Measurements from ENCODE around the gene MYO18A.
A peak's percentile ranks its signal among the peaks of the same experiment; 100 is the strongest.

MYO18A gene

DNA sequence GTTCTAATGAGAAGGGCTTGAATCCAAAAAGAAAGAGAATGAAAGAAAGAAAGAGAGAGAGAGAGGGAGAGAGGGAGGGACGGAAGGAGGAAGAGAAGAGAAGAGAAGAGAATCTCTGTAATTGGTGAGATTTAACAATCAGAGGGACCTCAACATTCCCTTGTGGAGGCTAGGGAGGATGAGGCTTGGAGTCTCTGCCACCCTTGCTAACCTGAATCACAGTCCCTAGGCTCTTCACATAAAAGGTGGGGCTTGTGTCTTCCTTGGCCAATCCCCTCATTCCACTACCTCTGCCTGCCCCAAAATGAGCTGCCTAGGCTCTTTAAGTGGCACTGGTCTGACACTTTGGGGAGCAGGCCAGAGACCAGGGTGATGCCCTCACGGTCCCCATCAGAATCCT is 107.2 kb downstream of the MYO18A start:
- DNase-seq: no peak

DNA sequence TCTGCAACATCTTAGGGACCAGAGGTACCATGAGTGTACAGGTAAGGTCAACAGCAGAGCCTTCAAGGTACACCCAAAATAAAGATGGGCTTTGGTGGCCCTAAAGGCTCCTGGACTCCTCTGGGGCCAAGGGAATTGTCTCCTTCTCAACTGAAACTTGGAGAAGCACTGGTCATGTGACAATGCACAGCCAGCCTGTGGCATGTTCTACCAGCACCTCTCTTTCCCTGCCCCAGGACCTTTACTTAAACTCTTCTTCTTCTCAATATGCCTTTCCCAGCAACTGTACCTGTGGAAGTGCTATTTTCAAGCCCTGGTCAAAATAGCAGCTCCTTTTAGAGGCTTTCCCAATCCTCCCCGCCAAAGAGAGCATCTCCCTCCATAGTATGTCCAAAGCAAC is 108.9 kb downstream of the MYO18A start:
- no peak for DNase-seq

DNA sequence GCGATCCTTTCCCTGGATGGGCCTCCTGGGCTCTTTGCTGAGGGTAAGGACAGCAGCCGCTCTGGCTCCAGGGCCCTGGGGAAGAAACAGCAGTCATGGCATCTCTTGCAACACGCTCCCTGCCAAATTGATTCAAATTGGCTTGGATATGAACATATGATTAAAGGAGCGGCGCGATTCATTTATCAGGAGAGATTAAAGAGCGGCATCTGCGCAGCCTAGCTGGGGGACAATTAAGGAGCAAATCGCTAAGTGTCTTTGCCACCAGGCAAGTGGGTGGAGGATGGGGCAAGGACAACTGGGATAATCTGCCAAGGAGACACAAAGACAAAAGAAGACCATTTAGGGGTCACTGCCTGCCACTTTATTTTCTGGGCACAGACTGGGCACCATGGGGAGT is 109.4 kb downstream of the MYO18A start:
- no peak for DNase-seq

DNA sequence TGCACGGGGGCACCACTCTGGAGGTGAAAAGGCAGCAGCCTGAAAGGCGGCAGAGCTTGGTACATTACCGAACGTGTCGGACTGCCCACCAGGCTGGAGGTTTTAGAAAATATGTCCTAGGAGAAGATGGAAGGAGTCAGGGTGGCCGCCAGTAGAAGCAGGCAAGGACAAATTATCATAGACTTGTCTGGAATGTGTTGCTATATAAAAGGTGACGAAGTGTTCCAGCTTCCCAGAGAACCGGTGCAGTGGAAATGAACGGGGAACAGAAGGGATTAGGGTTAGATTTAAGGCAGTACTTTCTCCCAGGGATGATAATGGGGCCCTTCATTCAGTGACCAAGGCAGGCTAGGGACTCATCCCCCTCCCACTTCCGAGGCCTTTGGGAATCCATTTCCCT is 109.9 kb downstream of the MYO18A start:
- DNase-seq: no peak

DNA sequence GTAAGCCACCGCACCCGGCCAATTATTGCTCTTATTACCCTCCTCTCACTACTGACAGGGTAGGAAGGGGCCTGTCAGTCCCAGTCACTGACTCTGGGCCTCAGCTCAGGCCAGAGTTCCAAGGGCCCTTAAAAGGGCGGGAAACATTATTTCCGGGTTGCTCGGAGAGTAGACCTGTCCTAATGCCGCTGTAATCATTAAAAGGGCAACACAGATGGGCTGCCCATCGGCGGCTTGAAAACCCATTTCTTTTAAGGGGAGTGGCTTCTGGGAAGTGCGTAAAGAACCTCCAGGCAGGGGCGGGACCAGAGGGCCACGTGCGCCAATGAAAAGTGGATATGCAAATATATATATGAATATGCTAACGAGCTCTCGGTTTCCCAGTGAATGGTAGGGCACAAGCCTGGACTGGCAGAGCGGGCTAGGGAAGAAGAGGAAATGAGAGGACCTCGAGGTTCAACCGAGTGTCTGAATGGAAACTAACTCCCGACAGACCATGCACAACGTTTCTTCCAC is 110.6 kb downstream of the MYO18A start:
- DNase-seq: peak; percentile 9

DNA sequence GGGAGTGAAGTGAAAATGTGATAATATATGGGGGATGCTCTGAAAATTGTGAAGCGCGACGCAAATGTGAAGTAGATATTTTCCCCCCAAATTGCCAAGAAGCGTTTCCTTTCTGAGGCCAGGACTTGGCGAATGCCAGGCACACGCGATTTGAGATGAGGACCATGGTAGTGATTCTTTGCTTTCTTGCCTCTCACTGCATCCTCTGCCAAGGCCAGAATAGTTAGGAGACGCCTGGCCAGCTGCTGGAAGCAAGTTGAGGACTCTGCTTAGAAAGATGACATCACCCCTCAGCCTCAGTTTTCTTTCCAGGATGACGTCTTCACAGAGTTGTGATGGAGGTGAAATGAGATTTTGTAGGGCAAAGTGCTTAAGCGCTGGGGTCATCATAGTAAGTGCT is 111.4 kb downstream of the MYO18A start:
- no peak for DNase-seq

DNA sequence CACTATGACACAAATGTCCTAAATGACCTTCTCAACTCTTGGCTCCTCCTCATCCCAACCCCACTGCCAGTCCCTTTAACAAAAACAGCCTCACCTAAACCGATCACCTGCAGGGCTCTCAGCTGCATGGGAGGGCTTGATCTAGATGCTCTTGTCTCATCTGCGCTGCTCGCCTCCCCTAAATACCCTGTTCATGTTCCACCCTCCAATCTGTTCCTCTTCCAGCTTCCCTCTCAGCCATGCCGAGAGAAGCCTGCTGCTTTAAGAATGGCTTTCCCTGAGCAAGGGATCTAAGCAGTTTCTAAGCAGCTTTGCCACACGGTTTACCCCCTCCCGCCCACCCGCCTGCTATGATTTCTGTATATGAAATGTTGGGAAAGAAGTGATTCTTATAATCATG is 113.6 kb downstream of the MYO18A start:
- DNase-seq: no peak

DNA sequence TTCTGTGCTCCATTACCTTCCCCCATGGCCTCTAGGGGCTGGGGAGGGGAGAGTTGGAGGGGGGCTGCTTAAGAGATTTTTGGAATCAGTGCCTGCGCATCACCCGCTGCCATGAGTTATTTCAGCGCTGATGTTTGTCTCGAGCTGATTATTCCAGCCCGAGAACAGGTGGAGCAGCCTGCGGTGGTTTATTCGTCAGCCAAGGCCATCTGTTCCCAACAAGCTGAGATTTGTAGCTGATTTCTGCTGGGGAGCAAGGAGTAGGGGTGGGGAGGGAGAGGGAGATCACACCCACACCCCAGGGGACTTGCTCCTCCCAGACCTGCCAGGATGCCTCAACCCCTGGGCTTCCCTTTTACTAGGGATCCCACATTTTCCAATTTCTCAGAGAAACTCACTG is 114.2 kb downstream of the MYO18A start:
- DNase-seq: no peak

DNA sequence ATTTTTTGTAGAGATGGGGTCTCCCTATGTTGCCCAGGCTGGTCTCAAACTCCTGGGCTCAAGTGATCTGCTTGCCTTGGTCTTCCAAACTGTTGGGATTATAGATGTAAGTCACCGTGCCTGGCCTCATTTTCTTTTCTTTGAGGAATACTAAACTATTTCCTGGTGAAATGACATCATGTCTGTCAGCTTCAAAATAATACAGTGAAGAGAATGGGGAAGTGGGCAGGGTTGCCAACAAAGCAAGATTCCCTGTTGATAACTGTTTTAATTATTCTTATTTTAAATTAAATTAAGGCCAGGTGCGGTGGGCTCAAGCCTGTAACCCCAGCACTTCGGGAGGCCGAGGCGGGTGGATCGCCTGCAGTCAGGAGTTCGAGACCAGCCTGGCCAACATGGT is 116.2 kb downstream of the MYO18A start:
- no peak for DNase-seq

DNA sequence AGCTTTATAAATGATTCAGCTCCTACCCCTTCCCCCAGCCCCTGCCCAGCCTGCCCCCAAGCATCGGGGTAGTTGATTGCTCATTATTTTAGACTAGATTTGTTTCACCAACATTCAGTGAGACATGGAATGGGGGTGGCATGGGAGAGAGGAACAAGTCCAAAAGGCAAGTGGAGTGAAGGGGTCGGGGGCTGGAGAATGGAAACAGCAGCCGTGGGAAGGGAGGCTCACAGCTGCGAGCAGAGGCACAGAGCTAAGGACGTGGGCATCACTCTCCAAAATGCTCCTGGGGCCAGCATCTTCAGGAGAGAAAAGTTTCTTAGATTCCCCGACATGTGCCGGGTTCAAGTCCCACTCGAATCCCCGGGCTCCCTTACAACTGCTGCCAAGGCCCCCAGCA is 118.0 kb downstream of the MYO18A start:
- DNase-seq: no peak

DNA sequence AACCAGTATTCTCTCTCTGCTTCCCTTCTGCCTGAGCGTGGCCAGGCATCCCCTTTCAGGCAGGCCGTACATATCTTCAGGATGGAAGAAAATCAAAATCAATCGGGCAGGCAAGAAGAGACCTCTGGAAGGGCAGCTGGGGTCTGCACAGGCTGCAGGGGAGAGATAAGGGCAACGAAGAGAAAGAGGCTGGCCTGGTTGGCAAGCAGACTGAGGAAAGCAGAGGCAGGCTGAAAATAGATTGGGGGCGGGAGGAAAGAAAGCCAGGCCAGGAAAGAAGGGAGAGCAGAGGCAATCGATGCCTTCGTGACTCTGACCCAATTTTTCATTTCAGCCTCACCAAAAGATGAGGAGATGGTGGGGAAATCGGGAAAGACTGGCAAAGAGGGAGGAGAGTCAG is 119.2 kb downstream of the MYO18A start:
- DNase-seq: no peak

DNA sequence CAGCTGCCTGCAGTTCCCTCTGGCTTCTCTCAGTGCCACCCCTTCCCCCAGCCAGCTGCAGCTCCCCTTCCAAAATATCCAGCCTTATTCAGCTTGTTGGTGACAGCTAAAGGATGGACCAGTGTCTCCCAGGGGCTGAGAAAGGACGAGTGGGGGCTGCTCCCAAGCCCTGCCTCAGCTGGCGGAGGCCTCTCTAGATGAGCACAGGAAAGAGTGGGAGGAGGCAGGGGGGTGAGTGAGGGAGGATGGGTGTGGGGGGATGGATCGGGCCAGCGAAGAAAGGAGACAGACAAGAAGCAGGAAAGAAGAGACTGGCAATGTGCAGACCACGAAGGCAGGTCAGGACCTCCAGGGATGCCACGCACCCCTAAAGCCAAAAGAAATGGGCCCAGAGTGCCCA is 119.7 kb downstream of the MYO18A start:
- DNase-seq: no peak

DNA sequence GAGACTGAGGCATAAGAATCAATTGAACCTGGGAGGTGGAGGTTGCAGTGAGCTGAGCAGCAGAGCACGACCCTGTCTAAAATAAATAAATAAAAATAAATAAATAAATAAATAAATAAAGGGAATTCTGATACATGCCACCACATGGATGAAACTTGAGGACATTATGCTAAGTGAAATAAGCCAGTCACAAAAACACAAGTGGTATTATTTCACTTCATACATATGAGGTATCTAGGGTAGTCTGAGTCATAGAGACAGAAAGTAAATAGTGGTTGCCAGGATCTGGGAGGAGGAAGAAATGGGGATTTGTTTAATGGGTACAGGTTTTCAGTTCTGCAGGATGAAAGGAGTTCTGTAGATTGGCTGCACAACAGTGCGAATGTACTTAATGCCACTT is 120.9 kb downstream of the MYO18A start:
- DNase-seq: no peak

DNA sequence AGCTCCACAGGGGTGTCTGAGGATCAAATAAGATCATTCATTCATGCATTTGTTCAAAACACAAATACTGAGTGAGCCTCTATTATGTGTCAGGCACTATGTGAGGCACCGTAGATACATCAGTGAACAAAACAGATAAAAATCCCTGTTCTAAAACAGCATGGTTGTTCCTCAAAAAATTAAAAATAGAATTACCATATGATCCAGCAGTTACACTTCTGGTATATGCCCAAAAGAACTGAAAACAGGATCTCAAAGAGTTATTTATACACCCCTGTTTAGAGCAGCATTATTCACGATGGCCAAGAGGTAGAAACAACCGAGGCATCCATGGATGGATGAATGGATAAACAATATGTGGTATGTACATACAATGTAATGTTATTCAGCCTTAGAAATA is 121.8 kb downstream of the MYO18A start:
- no peak for DNase-seq

DNA sequence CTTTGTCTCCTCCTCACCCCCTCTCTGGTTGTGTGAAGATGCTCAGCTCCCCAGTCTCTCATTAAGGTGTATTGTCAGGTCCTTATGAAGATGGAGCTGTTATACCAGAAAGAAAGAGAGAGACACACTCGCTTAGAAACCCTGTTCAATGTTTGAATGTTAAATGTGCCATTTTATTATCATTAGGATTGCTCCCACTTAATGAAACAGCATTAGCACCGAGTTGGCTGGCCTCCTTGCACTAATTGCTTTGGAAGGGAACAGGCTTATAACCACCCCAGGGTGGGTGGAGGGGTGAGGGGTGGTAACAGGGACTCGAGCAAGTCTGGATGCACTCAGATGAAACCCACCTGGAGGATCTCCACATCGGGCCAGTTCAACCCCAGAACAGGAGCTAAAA is 122.8 kb downstream of the MYO18A start:
- no peak for DNase-seq

DNA sequence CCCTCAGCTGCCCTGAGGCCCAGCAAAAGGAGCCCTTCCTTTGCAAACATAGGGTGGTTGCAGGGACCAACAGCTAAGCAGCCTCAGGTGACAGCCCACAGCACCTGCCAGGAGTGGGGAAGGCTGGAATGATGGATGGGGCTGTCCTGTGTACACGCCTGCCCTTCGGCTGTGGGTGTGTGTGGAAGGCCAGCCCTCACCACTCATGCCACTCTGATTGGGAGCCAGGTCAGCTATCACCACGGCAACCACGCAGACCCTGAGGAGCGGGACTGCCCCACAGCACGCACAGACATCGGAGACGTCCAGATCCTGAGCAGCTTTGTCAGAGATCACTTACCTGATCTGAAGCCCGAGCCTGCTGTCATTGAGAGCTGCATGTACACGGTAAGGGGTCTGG is 125.4 kb downstream of the MYO18A start:
- no peak for DNase-seq

DNA sequence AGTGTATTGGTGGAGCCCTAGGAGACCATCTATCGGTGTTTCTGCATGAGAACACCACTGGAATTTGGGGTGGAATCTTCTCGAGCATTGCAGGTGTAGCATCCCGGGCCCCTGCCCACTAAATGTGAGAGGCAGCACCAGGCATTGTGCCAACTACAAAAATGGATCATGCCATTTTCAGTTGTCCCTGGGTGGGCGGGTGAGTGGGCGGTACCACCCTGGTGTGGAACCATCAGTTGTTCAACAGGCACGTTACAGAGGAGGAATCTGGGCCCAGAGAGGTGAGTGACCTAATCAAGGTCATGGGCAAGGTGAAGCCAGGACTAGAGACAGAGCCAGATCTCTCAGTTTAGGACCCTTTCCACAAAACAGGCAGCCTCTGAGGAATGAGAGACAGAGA is 128.5 kb downstream of the MYO18A start:
- no peak for DNase-seq

DNA sequence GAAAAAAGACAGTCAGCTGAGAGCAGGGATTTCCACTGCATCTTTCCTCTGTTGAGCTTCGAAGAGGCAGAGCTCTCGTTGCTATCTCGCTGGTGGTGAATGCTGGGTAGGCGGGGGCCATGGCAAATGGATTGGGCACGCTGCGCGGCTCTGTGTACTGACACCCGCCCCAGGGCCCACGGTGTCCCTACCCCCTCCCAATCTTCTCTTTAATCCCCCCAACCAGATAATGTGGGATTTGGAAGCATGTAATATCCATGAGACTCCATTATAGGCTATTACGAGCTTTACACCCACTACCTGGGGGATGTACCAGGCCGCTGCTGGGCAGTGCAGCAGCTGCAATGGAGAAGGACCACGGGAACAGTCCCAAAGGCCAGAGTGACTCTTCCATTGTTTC is 129.0 kb downstream of the MYO18A start:
- DNase-seq: no peak

DNA sequence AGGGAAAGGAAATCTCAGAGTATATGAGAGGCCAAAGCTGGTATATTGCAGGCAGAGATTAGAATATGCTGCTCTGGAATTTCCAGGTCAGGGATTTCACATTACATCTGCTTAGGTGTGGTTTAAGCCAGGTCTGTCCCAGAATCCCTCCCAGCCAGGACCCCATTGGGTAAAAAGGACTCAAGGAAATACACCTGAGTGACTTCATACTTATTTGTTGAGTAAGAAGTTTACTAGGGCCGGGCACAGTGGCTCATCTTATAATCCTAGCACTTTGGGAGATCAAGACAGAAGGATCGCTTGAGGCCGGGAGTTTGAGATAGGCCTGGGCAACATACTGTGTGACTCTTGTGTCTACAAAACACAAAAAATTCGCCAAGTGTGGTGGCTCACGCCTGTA is 130.0 kb downstream of the MYO18A start:
- DNase-seq: no peak

DNA sequence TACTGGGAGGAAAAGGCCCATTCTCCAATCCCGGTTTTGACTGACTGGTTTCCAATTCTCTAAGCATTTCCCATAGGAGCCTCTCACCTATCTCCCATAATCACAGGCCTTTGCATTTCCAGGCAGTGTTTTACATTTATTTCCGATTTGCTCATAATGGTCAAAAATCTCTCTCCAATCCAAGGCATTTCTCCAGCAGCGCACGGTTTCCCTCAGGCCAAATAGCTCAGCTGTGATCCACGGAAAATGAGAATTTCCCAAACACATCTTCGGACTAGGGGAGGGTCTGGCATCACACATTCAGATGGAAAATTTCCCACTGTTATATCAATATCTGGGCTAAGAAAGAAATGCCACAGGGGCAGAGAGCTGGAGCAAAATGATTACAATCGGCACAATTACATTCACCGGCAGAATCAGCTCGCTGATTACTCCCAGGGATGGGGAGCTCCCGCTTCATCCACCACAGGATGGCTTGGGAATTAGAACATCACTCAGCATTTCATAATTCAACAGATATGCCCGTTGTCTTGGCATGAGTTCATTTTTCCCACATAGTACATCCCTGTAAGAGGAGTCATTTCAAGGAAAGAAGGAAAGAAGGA is 130.6 kb downstream of the MYO18A start:
- no peak for DNase-seq

DNA sequence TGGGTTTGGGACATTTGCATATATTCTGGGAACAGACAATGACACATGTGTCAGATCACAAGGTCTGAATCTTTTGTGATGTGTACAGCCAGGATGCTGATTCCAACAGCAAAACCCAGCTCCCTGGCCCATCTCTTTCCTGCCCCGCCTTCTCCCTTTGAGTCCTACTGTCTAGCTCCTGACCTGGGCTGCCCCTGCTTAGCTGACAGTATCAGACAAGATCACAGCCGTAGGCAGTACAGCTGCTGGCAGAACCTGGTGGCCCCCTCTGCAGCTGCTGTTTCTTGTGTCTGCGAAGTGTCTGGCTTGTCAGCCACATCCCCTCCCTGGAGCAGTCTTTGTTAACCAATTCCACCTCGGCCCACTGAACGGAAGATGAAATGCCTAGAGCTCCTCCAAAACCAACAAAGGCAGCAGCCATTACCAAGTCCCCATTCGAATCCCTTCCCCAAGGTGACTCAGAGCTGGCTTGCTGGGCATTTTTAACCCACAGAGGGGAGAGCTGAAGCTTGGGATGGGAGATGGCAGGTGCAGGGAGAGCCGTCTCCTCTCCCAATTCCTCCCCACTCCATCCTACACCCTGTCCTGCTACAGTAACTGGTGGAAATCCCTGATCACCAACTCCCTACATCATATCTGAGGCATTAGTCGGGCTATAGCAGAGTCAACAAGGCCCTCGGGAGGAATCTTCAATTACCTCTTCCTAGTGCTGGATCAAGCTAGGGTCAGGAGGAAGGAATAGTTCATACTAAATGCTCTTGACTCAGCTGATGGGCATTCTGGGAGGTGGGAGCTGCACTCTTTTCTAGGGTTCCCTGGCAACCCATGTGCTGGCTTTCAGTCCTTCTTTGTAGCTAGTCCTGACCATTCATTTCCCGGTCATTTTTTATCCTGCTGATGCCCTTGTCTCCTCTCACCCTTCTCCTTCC is 131.5 kb downstream of the MYO18A start:
- no peak for DNase-seq

DNA sequence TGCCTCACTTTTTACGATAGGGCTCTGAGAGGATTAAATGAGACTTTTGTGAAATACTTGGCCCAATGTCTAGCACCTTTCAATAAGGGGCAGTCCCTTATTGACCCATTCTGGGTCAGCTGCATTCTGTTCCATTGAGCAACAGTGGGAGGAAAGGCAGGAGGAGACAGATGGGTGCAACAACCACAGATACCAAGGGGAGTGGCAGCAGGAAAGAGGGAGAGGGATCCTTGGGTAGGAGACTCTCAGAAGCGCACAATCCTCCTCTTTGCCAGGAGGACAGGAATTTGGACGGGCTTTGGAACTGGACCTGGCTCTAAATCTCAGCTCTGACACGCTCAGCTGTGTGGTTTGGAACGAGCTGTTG is 133.7 kb downstream of the MYO18A start:
- DNase-seq: no peak

DNA sequence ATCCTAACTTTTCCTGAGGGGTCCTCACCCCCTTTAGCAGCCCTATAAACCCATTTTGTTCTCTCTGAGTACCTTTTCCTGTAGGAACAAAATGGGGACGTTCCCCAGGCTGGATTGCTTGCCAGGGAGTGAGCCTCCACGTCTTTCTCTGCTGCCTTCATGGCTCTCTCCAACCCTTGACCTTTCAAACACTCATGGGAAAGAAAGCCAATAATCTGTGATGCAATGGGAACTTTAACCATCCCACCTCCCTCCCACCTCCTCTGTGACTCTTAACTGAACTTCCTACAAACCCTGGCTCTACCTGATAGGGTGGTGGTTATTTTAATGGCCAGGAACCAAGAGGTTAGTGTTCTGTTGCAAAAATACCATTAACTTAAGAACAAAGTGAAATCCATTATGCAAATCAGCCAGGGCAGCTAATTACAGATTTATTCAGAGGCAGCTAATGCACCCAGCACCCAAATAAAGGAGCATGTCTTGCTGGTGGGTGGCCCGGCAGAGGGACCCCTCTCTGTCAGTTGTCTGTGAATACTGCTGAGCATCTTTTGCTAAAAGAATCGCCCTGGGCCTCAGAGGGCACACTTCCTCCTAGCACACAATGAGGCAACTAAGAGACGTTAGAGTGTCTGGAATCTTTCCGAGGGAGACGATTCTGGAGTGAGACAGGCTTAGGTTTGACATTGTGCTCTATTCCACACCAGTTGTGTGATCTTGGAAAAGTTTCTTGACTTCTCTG is 134.3 kb downstream of the MYO18A start:
- no peak for DNase-seq

DNA sequence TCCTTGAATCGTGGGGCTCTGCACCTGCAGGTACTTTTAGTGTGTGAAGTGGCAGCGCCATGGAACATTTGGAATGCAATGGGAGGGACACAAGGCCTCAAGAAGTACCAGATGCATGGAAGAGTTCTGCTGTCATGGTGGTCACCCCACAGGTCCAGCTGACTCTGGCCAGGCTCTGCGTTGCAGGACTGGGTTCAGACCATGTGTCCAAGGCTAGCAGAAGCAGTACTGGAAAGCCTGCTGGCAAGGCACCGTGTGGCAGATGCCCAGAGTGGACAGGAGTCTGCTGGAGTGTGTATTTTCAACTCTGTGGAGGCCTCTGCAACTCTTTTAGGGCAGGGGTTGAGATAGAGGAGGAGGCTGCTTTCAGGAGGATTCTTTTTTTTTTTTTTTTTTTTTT is 135.2 kb downstream of the MYO18A start:
- no peak for DNase-seq

All from activated CD4-positive, alpha-beta T cell treated with anti-CD3 and anti-CD28 coated beads for 48 hours (primary cell).